GM12892 (cell line): Measurements from ENCODE around the gene PGAM5.

Experiments
- POLR2A ChIP-seq: IDR thresholded peaks from 2 replicates; pipeline ENCODE4 v1.6.1; 2011; ENCODE audit warnings: low read depth, low read length, control low read depth
- POLR2AphosphoS5 ChIP-seq: IDR thresholded peaks from 2 replicates; pipeline ENCODE4 v1.6.1; 2011; ENCODE audit warnings: low read depth, low read length, control low read depth

GRCh38 chr12:132662901-132663755 is 47.5 kb upstream of the PGAM5 start:
- TF ChIP-seq POLR2A (no peak), POLR2AphosphoS5 (no peak)
